ENCODE data around the gene SMCR8. TPM values are rescaled to one million over a fixed set of nuclear protein-coding genes. Genes with fewer than 3 reads are reported as not detected.

SMCR8 gene
- polyA plus RNA-seq, 3 donors: 2.4 to 24.4 (median 5.3) TPM

DNA sequence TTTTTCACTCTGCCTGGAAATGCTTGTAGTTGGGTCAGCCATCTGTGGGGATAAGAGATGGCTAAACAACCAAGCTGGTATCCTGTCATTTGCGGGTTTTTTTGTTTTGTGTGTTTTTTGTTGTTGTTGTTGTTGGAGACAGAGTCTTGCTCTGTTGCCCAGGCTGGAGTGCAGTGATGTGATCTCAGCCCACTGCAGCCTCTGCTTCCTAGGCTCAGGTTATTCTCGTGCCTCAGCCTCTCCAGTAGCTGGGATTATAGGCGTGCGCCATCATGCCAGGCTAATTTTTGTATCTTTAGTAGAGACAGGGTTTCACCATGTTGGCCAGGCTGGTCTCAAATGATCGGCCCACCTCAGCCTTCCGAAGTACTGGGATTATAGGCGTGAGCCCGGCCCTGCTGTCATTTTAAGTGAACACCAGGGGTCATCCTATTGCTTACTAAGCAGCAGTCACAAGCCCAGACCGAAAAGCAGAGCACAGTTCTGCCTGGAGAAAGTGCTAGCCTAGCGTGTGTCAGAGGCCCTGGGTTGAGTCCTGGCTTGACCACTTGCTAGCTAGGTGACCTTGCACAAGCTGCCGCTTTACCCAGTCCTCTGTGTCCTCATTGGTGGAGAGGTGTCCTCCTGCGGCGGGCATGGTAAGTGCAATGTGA, 4.6 kb downstream of the SMCR8 start:
- no peak overlapping the region for H2AFZ ChIP-seq (ENCODE audit: insufficient read depth, low read depth, low read length, poor library complexity, severe bottlenecking)
- peaks cover 70% of the 10 kb centered on the region for H3K4me1 Mint-ChIP-seq
- peak overlapping the region in 1 of 3 experiments; percentile 88 for H3K4me3 ChIP-seq (replicated peaks in 1 of 3; ENCODE audit: low read depth in 2 of 3, low read length in 3 of 3)
- no peaks in the 10 kb centered on the region for H3K9me3 ChIP-seq (replicated peaks in 1 of 2; ENCODE audit: control insufficient read depth in 1 of 2, insufficient read depth in 1 of 2, low read length in 2 of 2)
- intact Hi-C loops (cut with micrococcal nuclease): no loop called here
- WGBS (ENCODE audit: insufficient coverage): 78% methylated on average over 13 of the region's 13 CpGs
- H3K36me3 ChIP-seq (replicated peaks in 1 of 2; ENCODE audit: control insufficient read depth in 1 of 2, insufficient read depth in 2 of 2, low read length in 2 of 2): peaks cover 47 to 59% of the 10 kb centered on the region in 2 donors
- DNase-seq: no peak
- peaks cover 0 to 4% (median 2%) of the 10 kb centered on the region in 7 donors for H3K9me3 Mint-ChIP-seq
- no peaks in the 10 kb centered on the region for H3K27me3 ChIP-seq (ENCODE audit: control insufficient read depth in 2 of 2, insufficient read depth in 2 of 2, low read length in 2 of 2)
- H4K20me1 ChIP-seq (ENCODE audit: insufficient read depth, low read length): peaks cover 91% of the 10 kb centered on the region
- H3K79me2 ChIP-seq (ENCODE audit: insufficient read depth, low read length): peaks cover 96% of the 10 kb centered on the region
- H3K27me3 Mint-ChIP-seq (ENCODE audit: low read depth in 3 of 3): no peaks in the 10 kb centered on the region
- TF ChIP-seq, protein P1, sequence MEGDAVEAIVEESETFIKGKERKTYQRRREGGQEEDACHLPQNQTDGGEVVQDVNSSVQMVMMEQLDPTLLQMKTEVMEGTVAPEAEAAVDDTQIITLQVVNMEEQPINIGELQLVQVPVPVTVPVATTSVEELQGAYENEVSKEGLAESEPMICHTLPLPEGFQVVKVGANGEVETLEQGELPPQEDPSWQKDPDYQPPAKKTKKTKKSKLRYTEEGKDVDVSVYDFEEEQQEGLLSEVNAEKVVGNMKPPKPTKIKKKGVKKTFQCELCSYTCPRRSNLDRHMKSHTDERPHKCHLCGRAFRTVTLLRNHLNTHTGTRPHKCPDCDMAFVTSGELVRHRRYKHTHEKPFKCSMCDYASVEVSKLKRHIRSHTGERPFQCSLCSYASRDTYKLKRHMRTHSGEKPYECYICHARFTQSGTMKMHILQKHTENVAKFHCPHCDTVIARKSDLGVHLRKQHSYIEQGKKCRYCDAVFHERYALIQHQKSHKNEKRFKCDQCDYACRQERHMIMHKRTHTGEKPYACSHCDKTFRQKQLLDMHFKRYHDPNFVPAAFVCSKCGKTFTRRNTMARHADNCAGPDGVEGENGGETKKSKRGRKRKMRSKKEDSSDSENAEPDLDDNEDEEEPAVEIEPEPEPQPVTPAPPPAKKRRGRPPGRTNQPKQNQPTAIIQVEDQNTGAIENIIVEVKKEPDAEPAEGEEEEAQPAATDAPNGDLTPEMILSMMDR (IDR thresholded peaks at IDR 0.05): no peak
- peak overlapping the region; percentile 45 to 80 for H3K4me3 Mint-ChIP-seq
- peaks cover 57 to 67% of the 10 kb centered on the region in 2 donors for H3K4me1 ChIP-seq (ENCODE audit: control insufficient read depth in 1 of 2, insufficient read depth in 2 of 2, low read length in 2 of 2)
- peak overlapping the region in 1 of 2 donors; percentile 100 for H3K27ac ChIP-seq (ENCODE audit: low read depth in 1 of 2, low read length in 2 of 2)
- H3K27ac Mint-ChIP-seq: peak overlapping the region; percentile 64 to 100 (median 98)
- H3K36me3 Mint-ChIP-seq: peaks cover 62 to 66% of the 10 kb centered on the region in 2 donors
- H3K4me2 ChIP-seq (replicated peaks; ENCODE audit: extremely low read depth, low read length, poor library complexity, severe bottlenecking): peak overlapping the region; percentile 69
- H3K9ac ChIP-seq (ENCODE audit: insufficient read depth, low read length, poor library complexity, severe bottlenecking): peak overlapping the region; percentile 9

DNA sequence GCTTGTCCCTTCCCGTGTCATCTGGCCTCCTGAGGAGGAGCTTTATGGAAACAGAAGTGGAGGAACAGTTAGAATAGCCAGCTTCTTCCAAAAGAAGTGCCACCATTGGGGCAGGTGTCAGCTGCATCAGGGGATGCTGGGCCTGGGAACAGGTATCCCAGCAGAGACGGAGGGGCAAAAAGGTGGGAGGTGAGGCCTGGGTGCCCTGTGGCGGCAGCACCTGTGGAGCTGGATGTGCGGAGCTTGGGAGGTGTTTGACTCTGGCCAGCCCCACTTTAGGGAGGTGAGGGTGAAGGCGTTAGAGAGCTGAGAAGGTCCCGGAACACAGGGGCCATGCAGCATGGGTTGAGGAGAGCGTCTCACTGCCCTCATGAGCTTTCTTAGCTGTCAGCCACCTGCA, 5.2 kb downstream of the SMCR8 start:
- TF ChIP-seq, protein P1 (IDR thresholded peaks at IDR 0.05): no peak
- 94% methylated on average over 7 of the region's 7 CpGs for WGBS (ENCODE audit: insufficient coverage)
- H3K27ac ChIP-seq (ENCODE audit: low read depth in 1 of 2, low read length in 2 of 2): peak overlapping the region in 1 of 2 donors; percentile 100
- intact Hi-C loops (cut with micrococcal nuclease): no loop called here
- H3K4me2 ChIP-seq (replicated peaks; ENCODE audit: extremely low read depth, low read length, poor library complexity, severe bottlenecking): peak overlapping the region; percentile 69
- peaks cover 100% of the 10 kb centered on the region for H3K79me2 ChIP-seq (ENCODE audit: insufficient read depth, low read length)
- H3K4me3 ChIP-seq (replicated peaks in 1 of 3; ENCODE audit: low read depth in 2 of 3, low read length in 3 of 3): peak overlapping the region in 1 of 3 experiments; percentile 88
- H2AFZ ChIP-seq (ENCODE audit: insufficient read depth, low read depth, low read length, poor library complexity, severe bottlenecking): no peak overlapping the region
- Mint-ChIP-seq H3K4me1 (peaks cover 75% of the 10 kb centered on the region), H3K27ac (peak overlapping the region in 5 of 7 donors; percentile 64 to 99 (median 75)), H3K36me3 (peaks cover 68 to 72% of the 10 kb centered on the region in 2 donors), H3K27me3 (ENCODE audit: low read depth in 3 of 3) (no peaks in the 10 kb centered on the region), H3K9me3 (peaks cover 0 to 4% (median 2%) of the 10 kb centered on the region in 7 donors), H3K4me3 (peak overlapping the region in 1 of 2 donors; percentile 64)
- H3K9ac ChIP-seq (ENCODE audit: insufficient read depth, low read length, poor library complexity, severe bottlenecking): peak overlapping the region; percentile 9
- H3K4me1 ChIP-seq (ENCODE audit: control insufficient read depth in 1 of 2, insufficient read depth in 2 of 2, low read length in 2 of 2): peaks cover 63 to 72% of the 10 kb centered on the region in 2 donors
- DNase-seq: no peak
- H3K36me3 ChIP-seq (replicated peaks in 1 of 2; ENCODE audit: control insufficient read depth in 1 of 2, insufficient read depth in 2 of 2, low read length in 2 of 2): peaks cover 53 to 65% of the 10 kb centered on the region in 2 donors
- H4K20me1 ChIP-seq (ENCODE audit: insufficient read depth, low read length): peaks cover 97% of the 10 kb centered on the region
- H3K9me3 ChIP-seq (replicated peaks in 1 of 2; ENCODE audit: control insufficient read depth in 1 of 2, insufficient read depth in 1 of 2, low read length in 2 of 2): no peaks in the 10 kb centered on the region
- H3K27me3 ChIP-seq (ENCODE audit: control insufficient read depth in 2 of 2, insufficient read depth in 2 of 2, low read length in 2 of 2): no peaks in the 10 kb centered on the region

Data from CD14-positive monocyte (primary cell).